HTR-8/SVneo (cell line): ENCODE results near the gene USP30.

ENCODE experiments used
- DNase-seq: peaks from one replicate; pipeline ENCODE4 v3.0.0; 2011; ENCODE audit warnings: low spot score, mixed read lengths; ENCODE audit not compliant: insufficient read length
- FAIRE-seq: peaks from 2 replicates; lab custom pipeline; 2011; peaks lifted over from hg19 to GRCh38; lab: Jason Lieb, UNC

USP30 gene

GRCh38 chr12:109120095-109120494, 67.7 kb downstream of the USP30 start:
- FAIRE-seq, result no peak
- DNase-seq, result no peak

- peak; percentile 40 for FAIRE-seq
- no peak for DNase-seq
Observed at GRCh38 chr12:109120557-109120956, 68.2 kb downstream of the USP30 start.

- DNase-seq (no peak), FAIRE-seq (no peak)
Observed at GRCh38 chr12:109121346-109121880, 69.0 kb downstream of the USP30 start.

- DNase-seq, result no peak
- FAIRE-seq, result no peak
Observed at GRCh38 chr12:109124878-109125648, 72.7 kb downstream of the USP30 start.

GRCh38 chr12:109125791-109126190, 73.4 kb downstream of the USP30 start:
- FAIRE-seq (no peak), DNase-seq (no peak)

GRCh38 chr12:109126784-109127183, 74.4 kb downstream of the USP30 start:
- FAIRE-seq (no peak), DNase-seq (no peak)

GRCh38 chr12:109127533-109128242, 75.3 kb downstream of the USP30 start:
- no peak for DNase-seq
- FAIRE-seq, result no peak

GRCh38 chr12:109130297-109131153, 78.1 kb downstream of the USP30 start:
- DNase-seq (no peak), FAIRE-seq (no peak)

GRCh38 chr12:109131154-109132050, 79.0 kb downstream of the USP30 start:
- peak; percentile 33 for DNase-seq
- FAIRE-seq, result no peak

- DNase-seq (peak; percentile 49), FAIRE-seq (no peak)
Observed at GRCh38 chr12:109134186-109134917, 82.0 kb downstream of the USP30 start.

- FAIRE-seq (no peak), DNase-seq (no peak)
Observed at GRCh38 chr12:109137055-109137454, 84.7 kb downstream of the USP30 start.
